Middle frontal gyrus (tissue), 1 donor: ENCODE measurements around the gene SLC17A9.

ENCODE experiments used
- DNase-seq: peaks from one replicate; pipeline ENCODE4 v3.0.0-alpha.2; 2015; ENCODE audit warnings: low spot score; ENCODE audit errors: extremely low spot score

Gene SLC17A9

DNA sequence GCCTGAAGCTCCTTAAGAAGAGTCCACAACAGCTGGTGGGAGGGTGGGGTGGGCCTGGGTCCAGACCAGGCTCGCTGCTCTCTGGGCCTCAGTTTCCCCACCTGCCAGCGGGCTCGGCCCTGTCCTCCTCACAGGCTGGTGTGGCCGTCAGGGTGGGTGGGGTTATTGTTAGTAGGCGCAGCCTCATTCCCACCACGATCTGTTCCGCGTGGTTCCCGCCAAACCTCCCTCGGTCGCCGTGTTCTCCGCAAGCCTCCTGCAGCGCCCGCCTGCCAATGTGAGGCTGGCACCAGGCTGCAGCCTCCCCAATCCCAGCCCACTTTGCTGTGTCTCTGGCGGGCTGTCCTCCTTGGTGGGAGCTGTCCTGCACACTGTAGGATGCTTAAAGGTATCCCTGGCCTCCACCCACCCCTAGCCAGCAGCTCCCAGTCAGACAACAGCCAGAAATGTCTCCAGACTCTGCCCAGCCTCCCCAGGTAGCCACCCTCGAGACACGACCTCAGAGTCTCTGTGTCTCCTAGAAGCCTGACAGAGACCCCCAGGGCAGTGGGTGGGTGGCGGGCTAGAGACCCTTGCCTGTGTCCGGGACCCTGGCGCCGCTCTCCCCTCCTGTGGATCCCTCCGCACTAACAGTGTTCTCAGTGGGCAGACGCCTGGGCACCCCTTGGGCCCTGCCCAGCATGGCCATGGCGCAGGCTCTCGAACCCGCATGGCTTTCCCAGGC, 15.3 kb downstream of the SLC17A9 start:
- DNase-seq = no peak

DNA sequence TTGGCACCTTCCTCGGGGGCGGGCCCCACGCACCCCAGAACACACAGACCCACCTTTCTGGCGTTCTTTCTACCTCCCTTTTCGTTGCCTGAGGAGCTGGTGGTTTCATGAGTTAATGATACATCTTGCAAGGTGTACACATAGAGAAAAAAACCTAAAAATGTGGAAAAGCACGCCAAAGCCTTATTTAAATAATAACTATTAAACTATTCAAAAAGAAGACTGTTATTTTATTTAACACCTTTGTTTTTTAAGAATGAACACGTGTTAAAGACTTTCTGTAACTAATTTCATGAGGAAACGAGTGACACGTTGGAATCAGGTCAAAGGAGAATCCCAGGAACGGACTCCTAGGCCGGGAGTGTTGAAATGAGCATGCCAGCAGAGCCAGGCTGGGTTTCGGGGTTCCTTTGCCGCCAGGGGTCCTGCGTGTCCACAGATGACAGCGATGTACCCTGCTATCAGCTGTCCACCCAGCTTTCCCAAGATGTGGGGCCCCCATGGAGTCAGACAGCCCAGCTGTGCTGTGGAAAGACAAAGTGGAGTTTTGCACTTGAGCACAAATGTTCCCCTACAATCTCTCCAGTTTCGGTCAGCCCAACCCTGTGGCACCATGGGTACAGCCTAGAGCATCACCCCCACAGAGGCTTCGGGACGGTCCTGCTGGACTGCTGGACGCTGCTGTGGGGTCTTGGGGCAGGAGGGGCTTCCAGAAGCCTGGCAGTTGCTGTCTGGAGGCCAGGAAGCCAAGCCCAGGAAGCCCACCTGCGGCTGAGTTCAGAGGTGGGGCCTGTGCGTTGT, 16.1 kb downstream of the SLC17A9 start:
- DNase-seq = no peak

GRCh38 chr20:62969179-62969760, 16.8 kb downstream of the SLC17A9 start:
- DNase-seq = no peak

GRCh38 chr20:62969939-62970306, 17.4 kb downstream of the SLC17A9 start:
- no peak for DNase-seq

DNA sequence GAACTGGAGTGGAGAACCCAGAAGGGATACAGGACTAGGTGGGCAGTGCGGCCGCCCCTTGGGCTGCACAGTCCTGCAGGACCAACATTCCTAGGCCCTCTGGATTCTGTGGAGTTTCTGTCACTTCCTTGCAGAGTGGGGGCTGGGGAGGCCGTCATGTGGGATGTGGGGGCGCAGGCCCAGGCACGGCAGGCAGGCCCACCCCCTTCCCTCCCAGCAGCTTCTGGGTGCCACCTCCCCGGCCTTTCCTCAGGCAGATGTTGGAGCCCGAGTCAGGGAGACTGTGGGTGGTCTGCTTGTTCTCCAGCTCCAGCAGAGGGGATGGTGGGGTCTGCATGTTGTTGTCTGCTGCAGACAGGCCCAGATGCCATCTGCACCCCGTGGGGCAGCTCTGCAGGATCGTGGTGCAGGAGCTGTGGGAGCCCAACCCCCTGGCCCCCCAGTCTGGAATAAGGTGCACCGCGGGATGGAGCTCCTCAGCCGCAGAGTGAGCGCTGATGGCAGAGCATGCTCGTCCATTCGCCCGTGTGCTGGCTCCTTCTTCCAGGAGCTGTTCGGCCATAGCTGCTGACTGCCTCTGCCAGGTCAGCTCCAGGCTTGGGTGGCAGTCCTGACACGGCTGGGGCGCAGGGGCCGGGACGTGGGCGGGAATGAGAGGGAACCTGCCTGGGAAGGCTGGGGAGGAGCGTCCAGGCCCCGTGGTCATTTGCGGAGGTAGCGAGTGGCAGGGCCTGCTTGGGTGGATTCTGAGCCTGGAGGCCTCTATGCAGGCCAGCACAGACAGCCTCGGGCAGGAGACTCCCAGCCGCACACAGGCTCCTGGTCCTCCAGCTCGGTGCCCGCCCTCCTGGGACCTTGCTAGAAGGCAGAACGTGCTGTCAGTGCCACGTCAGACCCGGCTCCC, 18.1 kb downstream of the SLC17A9 start:
- DNase-seq = no peak

DNA sequence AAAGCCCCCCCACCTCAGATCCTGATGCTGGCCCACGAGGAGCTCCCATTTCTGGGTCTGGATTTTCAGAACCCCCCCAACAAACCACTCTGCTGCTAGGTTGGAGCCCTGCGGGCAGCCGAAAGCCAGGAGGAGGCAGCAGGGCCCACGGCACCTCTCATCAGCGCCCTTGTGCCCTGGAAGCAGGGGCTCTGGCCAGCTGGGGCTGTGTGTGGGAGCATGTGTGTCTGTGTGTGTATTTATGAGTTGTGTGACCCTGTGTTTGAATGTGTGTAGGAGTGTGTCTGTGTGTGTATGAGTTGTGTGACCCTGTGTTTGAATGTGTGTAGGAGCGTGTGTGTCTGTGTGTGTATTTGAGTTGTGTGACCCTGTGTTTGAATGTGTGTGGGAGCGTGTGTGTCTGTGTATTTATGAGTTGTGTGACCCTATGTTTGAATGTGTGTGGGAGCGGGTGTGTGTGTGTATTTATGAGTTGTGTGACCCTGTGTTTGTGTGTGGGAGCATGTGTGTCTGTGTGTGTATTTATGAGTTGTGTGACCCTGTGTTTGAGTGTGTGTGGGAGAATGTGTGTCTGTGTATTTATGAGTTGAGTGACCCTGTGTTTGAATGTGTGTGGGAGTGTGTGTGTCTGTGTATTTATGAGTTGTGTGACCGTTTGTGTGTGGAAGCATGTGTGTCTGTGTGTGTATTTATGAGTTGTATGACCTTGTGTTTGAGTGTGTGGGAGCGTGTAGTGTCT, 18.9 kb downstream of the SLC17A9 start:
- DNase-seq = no peak

DNA sequence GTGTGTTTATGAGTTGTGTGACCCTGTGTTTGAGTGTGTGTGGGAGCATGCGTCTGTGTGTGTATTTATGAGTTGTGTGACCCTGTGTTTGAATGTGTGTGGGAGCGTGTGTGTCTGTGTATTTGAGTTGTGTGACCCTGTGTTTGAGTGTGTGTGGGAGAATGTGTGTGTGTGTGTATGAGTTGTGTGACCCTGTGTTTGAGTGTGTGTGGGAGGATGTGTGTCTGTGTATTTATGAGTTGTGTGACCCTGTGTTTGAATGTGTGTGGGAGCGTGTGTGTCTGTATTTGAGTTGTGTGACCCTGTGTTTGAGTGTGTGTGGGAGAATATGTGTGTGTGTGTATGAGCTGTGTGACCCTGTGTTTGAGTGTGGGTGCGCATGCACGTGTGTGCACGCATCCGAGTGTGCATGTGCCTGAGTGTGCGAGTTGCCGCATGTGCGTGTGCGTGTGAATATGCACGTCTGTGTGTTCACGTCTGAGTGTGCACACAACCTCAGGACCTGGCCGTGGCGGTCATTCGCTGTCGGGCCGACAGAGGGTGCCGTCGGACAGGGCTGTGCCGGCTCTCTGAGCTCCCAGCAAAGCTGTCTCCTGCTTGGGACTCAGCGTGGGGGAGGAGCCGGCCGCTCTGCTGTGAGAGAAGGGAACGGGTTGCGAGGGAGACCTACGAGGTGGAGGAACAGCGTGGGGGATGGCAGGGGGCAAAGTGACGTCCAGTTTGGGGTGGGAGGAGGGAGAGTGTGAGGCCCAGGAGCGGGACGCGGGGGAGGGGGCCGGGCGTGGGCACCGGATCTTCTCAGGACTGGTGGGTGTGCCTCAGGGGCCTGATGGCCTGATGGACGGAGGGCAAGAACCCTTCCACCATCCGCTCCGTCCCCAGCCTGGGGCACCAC, 19.7 kb downstream of the SLC17A9 start:
- peak; percentile 69 for DNase-seq

- DNase-seq = no peak
These were observed 20.6 kb downstream of the SLC17A9 start for GRCh38 chr20:62972845-62973745.

- no peak for DNase-seq
These were observed 22.8 kb downstream of the SLC17A9 start for GRCh38 chr20:62975251-62975760.

DNA sequence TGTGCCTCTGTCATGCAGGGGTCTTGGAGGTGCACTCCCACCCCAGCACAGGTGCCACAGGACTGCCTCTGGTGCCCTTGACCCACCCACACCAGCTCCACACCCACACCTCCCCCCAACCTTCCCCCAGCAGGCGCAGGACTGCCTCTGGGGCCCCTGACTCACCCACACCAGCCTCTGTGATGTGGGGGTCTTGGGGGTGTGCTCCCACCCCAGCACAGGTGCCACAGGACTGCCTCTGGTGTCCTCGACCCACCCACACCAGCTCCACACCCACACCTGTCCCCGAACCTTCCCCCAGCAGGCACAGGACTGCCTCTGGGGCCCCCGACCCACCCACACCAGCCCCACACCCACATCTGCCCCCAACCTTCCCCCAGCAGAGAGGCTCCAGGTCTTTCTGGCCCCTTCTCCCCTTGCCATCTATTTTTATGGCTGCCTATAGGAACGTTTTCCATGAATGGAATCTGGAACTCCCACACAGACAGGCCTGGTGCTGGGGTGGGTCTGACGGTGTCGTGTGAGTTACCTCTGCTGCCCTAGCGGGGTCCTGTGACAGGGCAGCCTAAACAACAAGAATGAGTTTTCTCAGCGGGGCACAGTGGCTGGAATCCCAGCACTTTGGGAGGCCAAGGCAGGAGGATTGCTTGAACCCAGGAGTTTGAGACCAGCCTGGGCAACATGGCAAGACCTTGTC, 23.5 kb downstream of the SLC17A9 start:
- no peak for DNase-seq

- no peak for DNase-seq
These were observed 24.4 kb downstream of the SLC17A9 start for GRCh38 chr20:62976886-62977285.

DNA sequence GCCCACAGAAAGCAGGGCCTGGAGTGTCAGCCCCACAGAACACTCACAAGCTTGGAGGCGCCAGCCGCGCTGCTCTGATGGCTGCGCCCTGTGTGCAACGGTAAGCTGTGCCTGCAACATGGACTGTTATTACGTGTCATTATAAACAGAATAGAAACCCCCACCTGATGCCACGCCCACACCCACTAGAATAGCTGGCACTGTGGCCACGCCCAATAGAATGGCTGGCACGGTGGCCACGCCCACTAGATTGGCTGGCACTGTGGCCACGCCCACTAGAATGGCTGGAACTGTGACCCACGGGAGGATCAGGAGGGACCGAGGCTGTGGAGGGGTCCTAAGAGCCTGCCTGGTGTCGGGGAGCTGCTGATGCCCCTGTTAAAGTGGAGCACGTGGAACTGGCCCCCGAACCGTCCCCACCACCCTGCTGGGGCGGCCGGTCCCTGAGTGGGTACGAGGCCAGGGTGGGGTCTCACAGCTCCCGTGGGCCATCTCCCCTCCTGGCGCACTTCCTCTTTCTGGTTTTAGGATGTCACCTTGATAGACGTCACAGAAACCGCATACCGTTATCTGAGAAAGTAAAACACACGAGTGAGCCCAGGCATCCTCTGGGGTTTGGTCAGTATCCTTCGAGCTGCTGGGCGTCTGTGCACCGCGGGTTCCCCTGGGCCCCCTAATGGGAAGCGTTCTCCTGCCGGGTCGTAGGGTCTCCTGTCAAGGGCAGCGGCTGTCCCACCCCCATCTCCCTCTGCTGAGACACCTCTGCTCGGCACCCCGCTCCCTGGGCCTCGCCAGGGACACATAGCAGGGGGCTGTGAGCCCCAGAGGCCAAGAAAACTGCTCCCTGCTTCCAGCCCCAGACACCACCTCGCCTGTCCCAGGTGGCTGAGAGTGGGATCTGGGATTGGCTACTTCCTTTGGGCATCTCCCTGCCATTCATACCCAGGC, 25.4 kb downstream of the SLC17A9 start:
- no peak for DNase-seq

- no peak for DNase-seq
These were observed 26.0 kb downstream of the SLC17A9 start for GRCh38 chr20:62978561-62978943.

DNA sequence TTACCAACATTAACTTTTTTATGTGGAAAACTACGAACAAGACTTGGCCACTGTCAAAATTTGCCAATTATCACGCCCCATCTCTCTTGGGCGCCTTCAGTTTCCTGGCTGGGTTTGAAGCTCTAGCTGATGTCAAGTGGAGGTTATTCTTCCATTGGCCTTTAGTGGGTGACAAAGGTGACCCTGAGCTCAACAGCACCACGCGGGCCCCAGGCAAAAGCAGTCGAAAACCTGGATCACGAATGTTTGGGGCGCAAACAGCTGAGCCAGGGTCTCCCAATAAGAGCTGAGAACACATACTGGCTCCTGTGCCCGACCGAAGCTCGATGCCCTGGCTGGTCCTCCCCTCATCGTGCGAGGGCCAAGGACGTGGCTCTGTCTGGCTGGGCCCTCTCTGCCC, 26.8 kb downstream of the SLC17A9 start:
- no peak for DNase-seq

- DNase-seq = no peak
These were observed 27.4 kb downstream of the SLC17A9 start for GRCh38 chr20:62979876-62980373.

- DNase-seq = no peak
These were observed 28.0 kb downstream of the SLC17A9 start for GRCh38 chr20:62980380-62980960.
